Right lung (tissue), 10 donors: ENCODE measurements around the gene BCOR. TPM values are rescaled to one million over a fixed set of nuclear protein-coding genes. Genes with fewer than 3 reads are reported as not detected.

Experiments used
- DNase-seq, 2 donors: peaks; one replicate each; pipeline ENCODE4 v3.0.0-alpha.2; 2013
- long read RNA-seq, 8 donors: transcript quantifications; one replicate each; lab custom pipeline, GENCODE V29; 2026
- polyA plus RNA-seq, 5 donors: library from polyadenylated mRNA; unstranded; fragments of 120-200 nt; gene quantifications; one replicate each; pipeline versions ENCODE4 v1.2.1 to v1.2.3, GENCODE V29; 2013; ENCODE audit warnings: inconsistent platforms in 1 of 5, low replicate concordance in 1 of 5; ENCODE audit not compliant: insufficient read length in 5 of 5, insufficient read depth in 1 of 5

Gene BCOR
- 10 to 100 TPM; 55.3 to 65.8 (median 56.6) TPM for polyA plus RNA-seq
- long read RNA-seq, donor 1, partial matches to known transcripts = 13 of 13 reads
- long read RNA-seq, donor 1, other reads (novel, unspliced or antisense) = 0 of 13 reads
- long read RNA-seq, donor 2, full-length matches to known transcripts = 2 of 7 reads
- long read RNA-seq, donor 2, partial matches to known transcripts = 5 of 7 reads
- long read RNA-seq, donor 2, other reads (novel, unspliced or antisense) = 0 of 7 reads
- long read RNA-seq, donor 3 = 0 reads
- long read RNA-seq, donor 4, partial matches to known transcripts = 5 of 6 reads
- long read RNA-seq, donor 4, other reads (novel, unspliced or antisense) = 0 of 6 reads
- long read RNA-seq, donor 5, partial matches to known transcripts = 6 of 9 reads
- long read RNA-seq, donor 5, other reads (novel, unspliced or antisense) = 0 of 9 reads
- long read RNA-seq, donor 6, partial matches to known transcripts = 9 of 10 reads
- long read RNA-seq, donor 6, other reads (novel, unspliced or antisense) = 0 of 10 reads
- long read RNA-seq, donor 7, full-length matches to known transcripts = 4 of 14 reads
- long read RNA-seq, donor 7, partial matches to known transcripts = 10 of 14 reads
- long read RNA-seq, donor 7, other reads (novel, unspliced or antisense) = 0 of 14 reads
- long read RNA-seq, donor 8 = 0 reads

DNA sequence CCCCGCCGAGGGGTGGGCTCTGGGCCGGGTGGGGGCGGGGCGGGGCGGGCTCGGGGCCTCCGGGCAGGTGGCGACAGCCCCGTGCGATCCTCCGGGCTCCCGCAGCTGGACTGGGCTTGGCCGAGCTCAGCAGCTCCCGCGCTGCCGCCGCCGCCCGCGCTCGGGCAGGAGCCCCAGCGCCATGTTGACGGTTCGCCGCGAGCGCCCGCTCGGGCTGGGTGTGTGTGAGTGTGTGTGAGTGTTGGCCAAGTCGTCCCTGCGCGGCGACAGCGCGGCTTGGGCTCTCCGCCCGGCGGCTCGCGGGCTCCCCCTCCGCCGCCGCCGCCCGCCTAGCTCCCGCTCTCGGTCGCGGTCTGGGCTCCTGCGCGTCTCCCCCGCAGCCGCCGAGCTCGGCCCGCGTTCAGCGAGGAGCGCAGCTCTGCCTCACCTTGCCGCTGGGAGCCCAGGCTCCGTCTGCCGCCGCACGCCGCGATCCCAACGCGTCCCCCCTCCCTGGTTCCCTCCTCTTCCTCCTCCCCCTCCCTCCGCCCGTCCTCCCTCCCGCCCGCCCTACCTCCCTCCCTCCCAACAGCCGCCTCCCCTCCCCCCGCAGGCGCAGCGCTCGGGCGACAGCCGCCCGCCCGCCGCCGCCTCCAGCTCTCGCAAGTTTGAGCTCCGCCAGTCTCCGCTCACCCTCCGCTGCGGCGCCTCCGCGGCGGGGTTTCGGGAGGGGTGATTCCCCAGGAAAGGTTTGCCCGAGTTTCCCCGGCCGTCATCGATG is at the start of gene BCOR:
BCOR (minus strand) TSS at position 455 of the 760 bp plus-strand sequence. CDS start 20,029 bp downstream, outside the sequence.
- no peak for DNase-seq

DNA sequence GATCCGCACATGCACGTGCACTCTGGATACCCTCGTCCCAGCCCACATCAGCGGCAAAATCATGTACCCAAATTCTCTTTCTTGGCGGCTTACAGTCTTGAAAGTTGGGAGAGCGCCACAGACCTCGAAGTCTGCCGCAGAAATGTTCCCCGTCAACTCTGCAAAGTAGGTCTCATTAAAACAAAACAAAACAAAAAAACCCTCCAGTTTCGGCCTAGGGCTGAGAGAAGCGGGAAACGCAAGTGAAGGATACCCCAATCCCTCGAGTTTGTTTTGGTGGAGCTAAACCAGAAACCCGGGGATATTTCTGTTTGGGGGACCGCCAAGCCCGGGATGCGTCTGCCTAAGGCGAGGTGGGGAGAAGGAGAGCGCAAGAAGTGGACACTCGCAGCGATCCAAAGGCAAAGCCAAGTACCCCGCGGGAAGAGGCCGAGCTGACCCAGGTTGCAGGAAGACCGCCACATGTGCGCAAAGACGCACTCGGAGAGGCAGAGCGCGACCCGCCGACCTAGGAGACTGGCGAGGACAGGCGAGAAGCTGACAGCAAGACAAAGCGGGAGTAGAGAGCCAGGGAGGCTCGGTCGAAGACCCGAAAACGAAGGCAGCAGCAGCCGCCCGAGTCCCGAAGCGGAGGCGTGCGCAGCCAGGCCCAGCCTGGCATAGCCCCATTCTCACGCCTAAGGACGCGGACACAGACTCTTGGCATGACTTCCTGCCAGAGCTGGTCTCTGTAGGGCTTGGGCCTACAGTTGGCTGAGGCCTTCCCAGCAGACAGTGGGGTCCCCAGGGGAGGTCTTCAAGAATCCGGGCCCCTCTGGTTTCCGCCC is 49.6 kb upstream of the BCOR start:
- no peak for DNase-seq

DNA sequence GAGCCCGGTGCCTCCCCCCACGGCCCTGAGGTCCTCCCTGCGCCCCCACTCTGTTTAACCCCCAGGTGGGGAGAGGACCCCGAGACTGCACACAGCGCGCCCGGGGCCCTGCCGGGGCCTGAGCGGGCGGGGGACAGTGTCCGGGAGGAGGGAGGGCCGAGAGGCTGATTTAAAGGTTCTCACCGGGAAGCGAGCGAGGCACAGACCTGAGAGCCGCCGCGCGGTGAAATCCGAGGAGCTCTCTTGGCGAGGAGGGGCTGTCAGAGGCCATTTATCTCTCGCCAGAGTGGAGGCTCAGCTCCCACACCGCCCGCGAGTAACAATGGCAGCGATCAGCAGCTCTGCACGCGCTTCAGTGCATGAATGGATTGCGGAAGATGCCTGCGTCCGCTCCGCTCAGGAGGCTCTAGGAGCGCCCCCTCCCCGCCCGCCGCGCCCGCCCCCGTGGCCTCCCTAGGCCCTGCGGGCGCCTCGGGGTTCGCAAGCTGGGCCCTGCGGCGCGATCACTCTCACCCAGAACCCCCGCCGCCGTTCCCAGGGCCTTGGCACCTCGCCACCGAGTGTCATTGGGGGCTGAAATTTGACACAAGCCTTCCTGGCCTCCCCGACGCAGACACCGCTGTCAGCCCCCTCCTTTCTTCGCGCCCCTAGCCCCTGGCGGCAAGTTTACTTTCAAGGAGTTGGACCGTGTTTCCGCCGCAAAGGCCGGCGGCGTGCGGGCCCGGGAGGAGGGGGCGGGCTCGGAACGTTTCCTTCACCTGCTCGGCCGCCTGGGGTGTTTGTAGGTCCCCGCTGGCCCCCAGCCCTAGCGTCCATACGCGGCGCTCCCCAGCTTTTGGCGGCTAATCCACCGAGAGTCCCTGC is 48.7 kb upstream of the BCOR start:
- no peak for DNase-seq

DNA sequence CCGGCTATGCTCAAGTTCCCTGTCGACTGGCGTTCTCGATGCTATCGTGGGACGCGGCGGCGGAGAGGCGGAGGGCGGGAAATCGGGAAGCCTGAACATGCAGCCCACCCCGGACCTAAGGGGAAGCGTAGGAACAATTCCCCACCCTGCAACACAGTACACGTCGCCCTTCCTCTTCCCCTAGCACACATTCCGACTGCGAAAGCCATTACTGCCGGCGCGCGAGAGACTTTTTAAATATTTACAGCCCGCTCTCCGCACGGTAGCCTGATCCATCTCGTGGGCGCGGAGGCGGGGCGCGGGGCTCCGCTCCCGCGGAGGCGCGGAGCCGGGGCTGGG is 48.1 kb upstream of the BCOR start:
- no peak for DNase-seq

DNA sequence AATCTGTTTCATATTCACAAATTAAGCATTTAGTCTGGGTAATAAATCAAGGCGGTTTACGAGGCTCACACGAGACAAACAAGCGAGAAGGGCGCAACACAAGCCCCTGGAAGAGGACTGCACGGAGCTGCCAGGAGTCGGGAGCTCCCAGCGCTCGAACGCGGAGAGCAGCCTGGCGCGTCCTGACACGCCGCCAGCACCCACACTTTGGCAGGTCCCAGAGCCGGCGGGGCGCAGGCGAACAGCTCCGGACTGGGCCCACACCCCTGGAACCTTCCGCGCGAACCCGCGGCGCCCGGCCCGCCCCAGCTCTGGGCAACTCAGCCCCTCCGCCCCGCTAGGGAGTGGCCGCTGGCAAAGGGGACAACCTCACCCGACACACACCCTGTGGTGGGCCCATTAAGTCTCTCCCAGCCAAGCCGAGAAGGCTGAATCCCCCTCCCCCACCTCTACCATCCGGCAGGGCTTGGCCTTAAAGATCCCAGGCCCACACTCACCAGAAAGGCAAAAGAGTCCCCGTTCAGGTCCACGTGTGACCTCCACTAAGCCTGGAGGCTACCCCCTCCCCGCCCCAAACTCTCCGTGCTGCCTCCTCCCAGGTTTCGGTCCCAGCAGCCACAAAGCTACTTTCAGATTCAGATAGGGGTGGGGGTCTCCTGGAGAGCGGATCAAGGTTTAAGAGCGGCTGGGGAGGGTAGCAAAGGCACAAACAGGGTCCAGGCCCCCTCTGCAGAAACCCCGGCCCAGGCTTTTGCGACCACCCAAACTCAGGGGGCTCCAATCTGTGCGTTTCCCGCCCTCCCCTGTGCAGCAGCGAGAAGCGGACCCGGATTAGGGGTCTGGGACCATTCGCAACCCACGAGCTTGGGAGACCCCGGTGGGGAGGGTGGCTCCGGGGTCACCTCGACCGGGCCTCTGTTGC is 47.5 kb upstream of the BCOR start:
- DNase-seq = no peak

DNA sequence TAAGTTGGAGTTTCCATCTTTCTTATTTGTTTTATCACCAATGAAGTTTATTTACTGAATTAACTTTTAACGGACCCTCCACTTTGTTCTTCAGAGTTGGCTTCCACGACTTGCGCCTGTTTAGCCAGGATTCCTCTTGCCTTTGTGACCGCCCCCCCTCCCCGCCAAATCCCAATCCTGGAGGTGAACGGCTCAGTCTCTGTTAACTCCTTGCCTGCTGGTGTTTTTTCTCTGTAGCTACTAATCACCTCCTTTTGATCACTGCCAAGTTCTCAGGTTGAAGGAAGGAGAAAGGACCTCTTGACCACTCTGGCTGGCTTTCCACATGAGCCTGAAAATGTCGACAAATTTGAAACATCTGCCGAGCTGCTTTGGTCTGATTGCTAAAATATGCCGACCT is 46.8 kb upstream of the BCOR start:
- no peak for DNase-seq

DNA sequence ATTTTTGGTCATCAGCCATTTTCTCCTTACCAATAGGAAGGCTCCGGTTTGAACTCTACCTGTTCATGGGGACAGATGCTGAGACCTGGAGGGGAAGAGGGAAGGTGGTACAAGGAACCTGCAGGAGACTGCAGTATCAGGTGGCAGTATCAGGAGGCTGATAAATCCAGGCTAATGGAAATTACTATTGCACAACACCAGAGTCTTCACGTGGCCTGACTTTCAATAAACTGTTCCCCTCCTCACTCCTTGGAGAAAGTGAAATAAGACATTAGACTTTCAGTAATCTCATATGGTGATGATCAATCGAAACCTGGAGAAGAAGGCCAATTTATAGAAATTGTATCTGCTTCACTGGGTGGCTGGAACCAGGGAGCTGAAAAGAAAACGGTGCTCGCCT is 46.2 kb upstream of the BCOR start:
- no peak for DNase-seq

DNA sequence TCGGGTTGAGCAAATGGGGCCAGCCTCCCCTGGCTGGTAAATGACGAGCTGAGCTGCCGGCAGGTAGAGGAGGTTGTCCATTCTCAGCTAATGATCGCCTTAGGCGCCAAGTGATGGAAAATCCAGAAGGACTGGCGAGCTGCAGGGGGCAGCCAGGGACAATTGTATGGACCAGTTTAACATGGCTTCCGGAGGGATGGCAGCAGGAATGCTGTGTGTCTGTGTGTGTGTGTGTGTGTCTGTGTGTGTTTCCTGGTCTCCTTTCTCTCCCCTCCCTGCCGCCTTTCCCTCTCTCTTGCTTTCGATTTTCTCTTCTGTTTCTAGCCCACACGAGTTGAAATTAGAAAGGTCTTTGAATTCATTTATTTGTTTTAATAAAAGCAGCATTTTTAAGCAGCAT is 45.2 kb upstream of the BCOR start:
- no peak for DNase-seq

DNA sequence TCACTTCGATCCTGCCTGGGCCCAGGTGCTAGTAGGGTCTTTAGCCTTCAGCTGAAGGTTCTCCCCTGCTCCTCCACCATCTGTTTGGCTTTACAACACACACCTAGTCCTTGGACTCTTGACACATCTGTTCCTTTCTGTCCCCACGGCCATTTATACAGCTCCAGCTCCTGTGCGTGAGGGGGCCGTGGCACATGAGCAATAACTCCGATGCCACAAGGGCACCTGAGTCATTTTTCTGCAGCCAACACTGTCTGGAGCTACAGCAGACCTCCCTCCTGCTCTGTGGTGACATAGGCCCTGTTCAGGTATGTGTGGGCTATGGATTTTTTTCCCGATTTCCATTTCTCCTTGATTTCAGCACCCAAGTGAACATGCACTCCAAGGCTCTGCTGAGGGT is 44.7 kb upstream of the BCOR start:
- DNase-seq = no peak

DNA sequence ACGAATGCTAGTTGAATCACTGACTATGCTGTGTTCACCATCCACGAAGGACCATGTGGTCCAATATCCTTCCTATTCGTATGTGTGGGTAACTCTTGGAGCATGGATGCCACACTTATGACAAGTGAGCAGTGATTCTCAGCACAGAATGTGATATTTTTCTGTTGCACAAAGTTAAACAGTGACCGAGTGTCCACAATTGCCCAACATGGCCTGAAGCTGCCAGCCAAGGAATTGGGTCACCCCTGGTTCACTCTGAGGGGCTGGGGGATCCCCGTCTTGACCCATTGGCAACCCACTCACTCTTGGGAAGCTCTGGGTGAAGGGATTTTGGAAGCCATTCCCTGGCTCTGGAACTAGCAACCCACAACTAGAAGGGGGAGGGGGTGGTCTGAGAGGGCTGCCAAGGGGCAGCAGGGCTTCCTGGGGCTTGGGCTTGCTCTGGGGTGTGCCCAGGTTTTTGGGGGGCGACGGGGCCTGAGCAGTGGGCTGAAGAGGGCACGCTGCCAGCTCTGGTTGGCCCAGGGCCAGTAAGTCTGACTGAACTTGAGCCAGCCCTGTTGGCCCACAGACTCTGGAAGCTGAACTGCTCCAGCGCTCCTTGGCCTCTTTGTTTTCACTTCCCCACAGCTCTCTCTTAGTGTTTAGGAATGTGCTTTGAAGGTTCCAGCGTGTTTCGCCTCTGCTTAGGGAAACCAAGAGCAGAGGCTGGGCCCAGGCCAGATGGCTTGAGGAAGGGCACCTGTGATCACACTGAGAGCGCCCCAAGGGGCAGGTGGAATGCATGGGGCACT is 43.1 kb upstream of the BCOR start:
- DNase-seq = no peak

DNA sequence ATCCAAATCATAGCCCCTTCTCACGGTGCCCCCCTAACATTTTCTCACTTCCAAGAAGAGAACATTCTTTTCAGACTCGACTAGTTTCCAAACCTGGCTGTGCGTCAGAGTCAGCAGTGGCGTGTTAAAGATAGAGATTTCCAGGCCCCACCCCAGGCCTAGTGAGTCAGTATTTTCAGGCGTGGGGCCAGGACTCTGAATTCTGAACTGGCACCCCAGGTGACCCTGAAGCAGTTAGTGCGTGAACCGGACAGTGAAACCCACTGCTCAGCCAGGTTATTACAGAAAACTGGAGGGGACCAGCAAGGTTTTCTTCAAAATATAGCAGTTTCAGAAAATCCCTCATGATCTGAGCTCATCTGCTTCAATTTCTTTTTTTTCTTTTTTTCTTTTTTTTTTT is 35.0 kb upstream of the BCOR start:
- no peak for DNase-seq

DNA sequence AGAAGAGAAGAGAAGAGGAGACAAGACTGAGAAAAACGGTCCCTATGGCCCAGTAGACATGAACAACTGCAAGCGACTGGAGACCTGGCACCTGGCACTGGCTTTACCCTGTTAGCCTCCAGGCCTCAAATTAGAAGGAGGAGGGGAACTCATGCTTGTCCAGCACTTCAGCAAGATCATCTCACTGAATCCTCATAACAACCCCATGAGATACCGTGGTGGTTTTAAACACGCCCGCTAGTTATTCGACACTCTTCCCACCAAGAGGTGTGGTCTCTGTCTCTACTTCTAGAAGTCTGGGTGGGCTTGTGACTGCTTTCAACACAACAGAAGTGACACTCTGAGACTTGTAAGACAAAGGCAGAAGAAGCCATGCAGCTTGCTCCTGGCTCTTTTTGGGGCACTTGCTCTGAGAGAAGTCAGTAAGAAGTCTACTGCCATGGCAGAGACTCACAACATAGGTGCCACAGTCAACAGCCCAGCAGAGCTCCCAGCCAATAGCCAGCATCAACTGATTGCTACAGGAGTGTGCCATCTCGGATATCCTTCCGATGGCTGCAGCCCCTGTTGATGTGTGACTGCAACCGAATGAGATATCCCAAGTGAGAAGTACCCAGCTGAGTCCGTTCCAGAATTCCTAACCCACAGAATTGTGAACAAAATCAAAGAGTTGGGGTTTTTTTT is 34.0 kb upstream of the BCOR start:
- no peak for DNase-seq

DNA sequence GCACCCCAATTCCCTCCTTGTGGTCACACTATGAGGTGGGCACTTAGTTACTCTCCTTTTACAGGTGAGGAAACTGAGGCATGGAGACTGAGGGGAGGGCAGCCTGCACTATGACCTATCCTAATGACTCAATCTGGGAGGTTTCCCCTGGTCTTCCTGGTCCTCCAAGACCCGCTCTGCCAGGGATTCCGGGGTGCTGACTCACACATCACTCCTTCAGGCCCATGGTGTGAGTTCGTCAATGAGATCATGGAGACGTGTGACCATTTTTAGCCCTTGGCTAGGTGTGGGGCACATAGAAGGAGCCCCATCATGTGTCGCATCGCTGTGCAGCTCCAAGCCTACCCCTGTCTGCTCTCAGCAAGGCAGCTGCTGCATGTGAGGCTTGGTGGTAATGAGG is 32.4 kb upstream of the BCOR start:
- DNase-seq = no peak

DNA sequence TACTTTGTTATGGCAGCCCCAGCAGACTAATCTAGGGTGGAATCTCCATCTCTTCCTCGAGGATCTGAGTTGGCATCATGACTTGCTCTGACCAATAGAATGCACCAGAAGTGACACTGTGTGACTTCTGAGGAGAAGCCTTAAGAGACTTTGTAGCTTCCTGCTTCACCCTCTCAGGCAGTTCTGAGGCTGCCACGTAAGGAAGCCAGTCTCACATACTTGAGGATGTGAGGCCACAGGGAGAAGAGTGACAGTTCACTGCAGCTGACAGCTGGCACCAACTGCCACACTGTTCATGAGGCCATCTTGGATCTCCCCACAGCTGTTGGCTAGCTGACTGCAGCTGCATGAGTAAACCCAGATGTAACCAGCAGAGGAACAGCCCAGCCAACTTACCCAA is 29.3 kb upstream of the BCOR start:
- DNase-seq = no peak

DNA sequence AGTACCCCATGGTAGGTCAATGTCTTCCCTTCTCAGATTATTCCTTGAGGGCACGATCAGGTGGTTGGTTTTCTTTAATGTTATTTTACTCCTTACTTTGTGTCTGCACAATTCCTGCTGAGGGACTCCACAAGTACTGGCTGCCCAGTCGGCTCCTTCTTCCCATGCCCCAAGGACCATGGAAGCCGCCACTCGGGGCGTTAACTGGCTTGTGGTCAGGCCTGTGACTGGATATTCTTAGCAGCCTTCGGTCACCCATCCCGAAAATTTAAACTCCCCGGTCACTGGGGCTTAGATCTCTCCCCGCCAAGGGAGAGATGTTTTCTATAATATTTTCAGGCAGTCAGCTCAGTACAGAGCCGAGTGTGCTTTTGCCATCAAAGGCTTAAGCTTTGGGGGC is 24.7 kb upstream of the BCOR start:
- DNase-seq = no peak

DNA sequence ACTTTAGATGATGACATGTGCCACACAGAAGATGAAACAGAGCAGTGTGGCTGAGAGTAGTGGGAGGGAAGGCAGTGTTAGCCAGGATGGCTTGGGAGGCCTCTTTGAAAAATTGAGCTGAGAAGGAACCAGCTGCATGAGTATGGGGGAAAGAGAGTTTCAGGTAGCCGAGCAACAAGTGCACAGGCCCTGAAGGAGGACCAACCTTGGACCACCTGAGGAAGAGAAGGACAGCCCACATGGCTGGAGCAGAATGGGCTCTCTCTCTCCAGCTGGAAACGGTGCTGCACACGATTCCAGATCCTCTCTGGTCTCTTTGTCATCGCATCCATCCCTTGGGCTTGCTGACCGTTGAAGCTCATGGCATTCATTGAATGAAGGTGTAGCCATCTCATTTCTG is 23.9 kb upstream of the BCOR start:
- DNase-seq = no peak

DNA sequence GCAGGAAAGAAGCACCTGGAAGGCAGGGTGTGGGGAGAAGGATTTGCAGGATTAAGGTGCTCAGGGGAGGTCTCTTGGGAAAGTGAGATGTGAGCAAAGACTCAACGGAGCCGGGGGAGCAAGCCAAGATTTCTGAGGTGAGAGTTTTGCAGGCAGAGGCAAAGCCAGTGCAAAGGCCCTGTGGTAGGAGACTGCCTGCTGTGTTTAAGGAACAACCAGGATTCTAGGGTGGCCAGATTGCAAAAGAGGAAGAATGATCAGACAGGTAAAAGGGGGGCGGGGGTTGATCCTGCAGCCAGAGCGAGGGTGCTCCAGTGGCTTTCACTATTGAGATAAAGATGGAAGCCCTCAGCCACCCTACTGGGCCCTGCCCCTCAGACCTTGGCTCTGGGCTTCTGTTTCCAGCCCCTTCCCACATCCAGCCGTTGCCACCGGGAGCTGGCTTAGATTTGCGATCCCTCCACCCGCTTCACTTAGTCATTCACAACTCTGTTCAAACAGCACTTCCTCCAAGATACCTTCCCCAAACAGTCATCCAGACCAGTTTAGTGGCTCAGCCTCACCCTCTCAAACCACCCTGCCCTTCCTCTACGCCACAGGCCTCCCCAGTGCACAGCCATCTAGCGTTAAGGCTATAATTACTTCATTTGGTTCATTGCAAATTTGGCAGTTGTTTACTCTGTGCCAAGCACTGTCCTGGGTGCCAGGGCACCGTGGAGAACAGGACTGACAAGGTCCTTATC is 23.3 kb upstream of the BCOR start:
- DNase-seq = no peak
